T-helper 1 cell (primary cell): ENCODE measurements around the gene MAP3K19.

ENCODE experiments used
- DNase-seq, 5 donors: peaks; one replicate each; pipeline ENCODE4 v3.0.0-alpha.2; 2012 to 2020

The MAP3K19 gene

GRCh38 chr2:134924912-134925311, 122.3 kb downstream of the MAP3K19 start:
- no peak for DNase-seq

GRCh38 chr2:134919341-134920210, 127.7 kb downstream of the MAP3K19 start:
- peak; percentile 9 to 53 (median 21) for DNase-seq

- DNase-seq = peak; percentile 99 to 100 (median 99)
Observed at GRCh38 chr2:134918526-134919340, 128.5 kb downstream of the MAP3K19 start, which contains the start of gene CCNT2. Gene CCNT2, plus strand, starts transcription at chr2:134918822. Its CDS starts 33 bp downstream, at chr2:134918855.

GRCh38 chr2:134917888-134918525, 129.2 kb downstream of the MAP3K19 start:
- DNase-seq = peak; percentile 79 to 94 (median 84)

- DNase-seq = peak in 1 of 5 donors; percentile 1
Observed at GRCh38 chr2:134917360-134917865, 129.8 kb downstream of the MAP3K19 start.
